SIG-M5 (cell line): ENCODE measurements around the gene PACSIN3.
A peak's percentile ranks its signal among the peaks of the same experiment; 100 is the strongest.
"Not testable (repeated sequence)": the region's sequence is repeated elsewhere in the genome, so short reads cannot be mapped to it uniquely, and the experiment has no call there.

Source experiments
- DNase-seq: peaks from one replicate; lab custom pipeline; 2025; lab: John Stamatoyannopoulos, UW

Gene PACSIN3

DNA sequence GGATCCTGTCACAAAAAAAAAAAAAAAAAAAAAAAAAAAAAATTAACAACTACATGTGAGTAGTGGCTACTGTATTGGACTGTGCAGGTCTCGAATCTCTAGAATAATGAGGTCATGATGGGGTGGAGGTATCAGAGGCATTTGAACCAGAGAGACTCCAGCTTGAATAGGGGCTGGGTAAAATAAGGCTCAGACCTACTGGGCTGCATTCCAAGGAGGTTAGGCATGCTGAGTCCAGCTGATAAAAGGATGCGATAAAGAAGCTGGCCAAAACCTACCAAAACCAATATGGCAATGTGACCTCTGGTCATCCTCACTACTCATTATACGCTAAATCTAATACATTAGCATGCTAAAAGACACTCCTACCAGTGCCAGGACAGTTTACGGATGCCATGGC, 5.9 kb upstream of the PACSIN3 start:
- no peak for DNase-seq

DNA sequence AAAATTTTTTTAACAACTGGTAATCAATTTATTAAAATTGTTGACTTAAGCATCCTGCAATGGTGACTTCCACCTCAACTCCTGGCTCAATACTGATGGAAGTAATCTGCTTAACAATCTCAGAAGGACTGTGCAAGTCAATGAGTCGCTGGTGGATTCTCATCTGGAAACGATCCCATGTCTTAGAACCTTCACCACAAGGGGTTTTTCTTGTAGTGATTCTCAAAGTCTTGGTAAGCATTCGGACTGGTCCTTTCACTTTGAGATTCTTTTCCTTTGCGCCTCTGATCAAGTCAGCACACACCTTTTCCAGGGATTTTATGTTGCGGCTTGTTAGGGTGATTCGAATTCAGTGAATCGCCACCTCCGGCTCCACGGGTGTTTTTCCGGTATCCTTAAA, 4.9 kb upstream of the PACSIN3 start:
- not testable (repeated sequence) for DNase-seq

DNA sequence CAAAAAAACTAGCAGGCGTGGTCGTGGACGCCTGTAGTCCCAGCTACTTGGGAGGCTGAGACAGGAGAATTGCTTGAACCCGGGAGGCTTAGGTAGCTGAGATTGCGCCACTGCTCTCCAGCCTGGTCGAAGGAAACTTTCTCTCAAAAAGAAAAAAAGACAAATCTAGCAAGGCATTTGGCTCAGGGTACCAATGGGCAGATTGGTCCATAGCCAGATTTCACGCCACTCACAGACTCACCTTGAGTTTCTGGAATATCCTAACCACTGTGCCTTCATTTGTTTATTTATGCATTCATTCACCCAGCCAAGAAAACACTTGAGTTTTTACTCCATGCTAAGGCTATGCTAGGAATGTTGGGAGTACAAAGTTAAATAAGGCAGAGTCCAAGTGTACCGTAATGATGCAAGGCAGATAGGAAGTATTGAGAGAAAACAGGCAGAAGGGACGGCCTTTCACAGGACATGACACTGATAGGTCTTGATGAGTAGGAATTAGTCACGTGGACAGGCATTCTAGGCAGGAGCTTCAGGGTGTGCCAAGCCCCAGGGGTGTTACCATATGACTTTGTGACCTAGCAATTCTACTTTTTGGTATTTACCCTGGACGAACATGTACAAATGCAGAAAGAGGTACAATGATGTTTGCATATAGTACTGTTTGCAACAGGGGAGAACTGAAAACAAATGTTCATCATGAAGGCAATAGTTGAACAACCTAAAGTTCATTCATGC, 3.0 kb upstream of the PACSIN3 start:
- DNase-seq = no peak

DNA sequence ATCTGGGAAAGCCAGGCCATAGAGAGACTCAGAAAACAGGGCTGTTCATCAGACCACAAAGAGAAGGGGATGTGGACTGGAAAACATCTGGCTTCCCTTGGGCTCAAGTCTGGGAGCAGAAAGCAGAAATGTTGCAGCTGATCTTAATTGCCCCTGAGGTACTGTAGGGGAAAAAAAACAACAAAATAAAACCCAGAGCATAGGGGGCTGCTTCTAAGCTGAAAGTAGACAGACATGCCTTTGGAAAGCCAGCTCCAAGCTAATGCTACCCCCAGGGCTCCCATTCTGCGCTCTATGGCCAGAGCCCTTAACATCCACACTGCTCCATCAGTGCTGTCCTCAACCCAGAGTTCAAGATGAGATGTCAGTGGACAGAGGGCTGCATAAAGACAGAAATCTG, 2.0 kb upstream of the PACSIN3 start:
- no peak for DNase-seq

DNA sequence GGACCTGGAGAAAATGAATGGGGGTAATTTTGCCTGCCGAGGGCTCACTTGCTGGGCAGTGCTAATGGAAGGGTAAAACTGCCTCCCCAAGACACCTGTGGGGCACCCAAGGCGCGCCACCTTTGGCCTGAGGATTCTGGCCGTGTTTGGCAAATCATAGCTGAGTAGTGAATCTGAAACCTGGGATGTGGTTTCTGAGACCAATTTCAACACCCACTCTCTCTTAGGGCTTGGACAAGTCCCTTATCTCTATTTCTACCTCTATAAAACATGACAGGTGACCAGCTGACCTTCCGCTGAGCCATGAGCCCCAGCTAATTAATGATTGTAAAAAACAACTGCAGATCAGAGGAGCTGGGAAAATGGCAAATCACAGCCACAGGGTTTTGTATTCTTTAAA, 1.5 kb upstream of the PACSIN3 start:
- no peak for DNase-seq

DNA sequence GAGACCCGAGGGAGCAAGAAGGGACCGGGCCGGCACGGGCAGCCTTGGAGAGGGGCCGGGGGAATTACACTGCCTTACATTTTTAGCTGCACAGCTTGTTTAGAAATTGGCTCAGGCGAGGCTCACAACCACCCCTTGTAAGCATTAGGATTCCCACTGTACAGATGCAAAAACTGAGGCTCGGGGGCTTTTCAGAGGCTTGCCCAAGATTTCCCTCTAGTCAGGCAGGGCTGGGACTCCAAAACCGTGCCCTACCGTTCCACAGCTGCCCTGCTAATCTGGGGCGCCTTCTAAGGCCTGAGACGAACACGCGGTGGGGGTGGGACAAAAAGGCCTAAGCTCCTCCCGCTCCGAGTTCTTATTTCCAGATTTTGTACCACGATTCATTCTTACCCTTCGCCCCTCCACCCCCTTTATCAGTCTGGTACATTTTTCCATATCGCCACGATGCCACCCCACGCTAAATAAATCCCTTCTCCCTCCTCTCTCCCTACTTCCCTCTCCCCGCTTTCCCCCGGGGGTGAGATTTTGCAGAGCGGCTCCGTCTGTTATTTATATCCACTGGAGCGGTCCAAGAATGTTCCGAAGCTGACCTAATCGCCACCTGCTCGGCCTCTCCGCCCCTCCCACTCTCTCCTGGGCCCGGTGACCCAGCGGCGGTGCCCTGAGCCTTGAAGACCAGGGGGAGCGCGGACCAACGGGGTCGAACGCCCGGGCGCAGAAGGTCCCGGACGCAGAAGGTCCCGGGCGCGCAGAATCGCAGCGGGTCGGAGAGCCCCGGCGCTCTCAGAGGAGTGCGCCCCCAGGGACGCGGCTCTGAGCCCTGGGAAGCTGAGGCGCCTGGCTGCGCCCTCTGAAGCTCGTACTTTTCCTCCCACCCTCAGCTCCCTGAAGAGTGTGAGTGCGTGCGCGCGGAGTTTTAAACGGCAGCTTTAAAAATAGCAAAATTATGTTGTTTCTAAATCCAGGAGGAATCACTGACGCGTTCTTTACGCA, 764 bp upstream of the PACSIN3 start:
- DNase-seq = no peak

DNA sequence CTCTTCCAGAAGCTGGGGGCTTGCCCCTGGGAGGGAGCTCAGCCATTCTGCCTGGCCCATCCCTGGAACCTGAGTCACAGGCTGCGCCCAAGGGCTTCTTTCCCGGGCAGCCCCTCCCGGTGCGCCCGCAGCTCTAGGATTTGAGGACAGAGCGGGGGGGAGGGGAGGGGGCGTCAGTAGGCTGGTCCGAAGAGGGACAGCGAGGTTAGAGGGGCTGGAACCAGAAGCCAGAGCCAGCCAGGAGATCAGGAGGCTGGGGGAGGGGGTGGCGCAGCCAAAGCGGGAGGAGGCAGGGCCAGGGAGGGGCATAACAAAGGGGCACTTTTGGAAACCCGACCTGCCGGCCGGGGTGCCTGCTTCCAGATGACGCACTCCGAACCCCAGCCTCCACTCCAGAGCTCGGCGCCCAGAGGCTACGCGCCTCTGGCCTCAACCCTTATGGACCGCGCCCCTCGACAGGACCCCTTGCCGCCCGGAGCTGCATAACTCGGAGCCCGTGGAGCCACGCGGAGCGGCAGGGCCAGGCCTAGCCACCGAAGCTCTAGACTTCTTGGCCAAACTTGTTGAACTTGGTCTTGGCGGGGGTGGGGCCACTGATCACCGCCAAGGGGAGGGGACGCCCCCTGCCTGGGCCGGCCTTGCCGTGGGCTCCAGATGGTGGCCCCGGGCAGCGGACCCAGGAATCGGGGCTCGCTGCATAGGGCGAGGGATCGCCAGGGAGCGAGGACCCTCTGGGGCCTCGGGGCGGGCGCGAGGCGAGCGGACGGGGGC, 744 bp downstream of the PACSIN3 start:
- no peak for DNase-seq

DNA sequence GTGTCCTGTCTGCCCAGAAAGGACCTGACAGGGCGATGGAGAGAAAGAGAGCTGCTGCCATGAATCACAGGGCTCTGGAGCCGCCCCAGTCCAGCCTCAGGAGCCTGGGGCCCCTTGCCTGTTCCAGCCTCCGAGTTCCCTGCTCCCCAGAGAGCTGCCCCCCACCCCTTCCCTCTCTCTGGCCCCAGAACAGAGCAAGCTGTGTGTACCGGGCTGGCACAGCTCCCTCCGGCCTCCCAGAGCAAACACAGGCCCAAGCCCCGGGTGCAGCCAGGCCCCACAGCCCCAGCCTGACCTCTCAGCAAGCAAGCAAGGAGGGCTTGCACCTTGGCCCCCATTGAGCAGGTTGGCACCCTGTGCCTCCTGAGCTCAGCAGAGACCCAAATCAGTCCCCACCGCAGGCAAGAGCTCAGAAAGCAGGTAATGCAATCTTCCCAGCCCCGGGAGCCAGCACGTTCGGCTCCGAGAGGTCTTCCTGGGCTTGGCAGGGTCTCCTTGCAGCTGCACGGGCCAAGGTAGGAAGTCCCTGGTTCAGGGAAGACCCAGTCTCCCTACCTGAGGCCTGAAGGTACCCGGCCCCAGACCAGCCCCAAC, 1.4 kb downstream of the PACSIN3 start:
- DNase-seq = no peak

DNA sequence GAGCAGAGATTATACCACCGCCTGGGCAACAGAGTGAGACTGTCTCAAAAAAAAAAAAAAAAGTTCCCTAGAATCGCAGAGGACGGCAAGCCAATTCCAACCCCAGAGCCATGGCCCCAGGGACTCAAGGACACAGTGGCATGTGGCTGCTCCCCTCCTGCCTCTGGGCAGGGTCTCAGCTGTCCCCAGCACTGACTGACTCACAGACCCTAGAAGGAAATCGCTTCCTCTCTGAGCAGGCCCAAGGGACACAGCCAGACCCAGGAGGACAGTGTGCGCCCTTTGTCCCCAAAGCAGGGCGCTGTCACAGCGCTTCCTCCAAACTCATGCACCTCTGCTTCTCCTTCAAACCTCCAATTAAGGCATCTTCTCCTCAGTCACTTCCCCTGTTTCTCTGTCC, 2.3 kb downstream of the PACSIN3 start:
- no peak for DNase-seq

DNA sequence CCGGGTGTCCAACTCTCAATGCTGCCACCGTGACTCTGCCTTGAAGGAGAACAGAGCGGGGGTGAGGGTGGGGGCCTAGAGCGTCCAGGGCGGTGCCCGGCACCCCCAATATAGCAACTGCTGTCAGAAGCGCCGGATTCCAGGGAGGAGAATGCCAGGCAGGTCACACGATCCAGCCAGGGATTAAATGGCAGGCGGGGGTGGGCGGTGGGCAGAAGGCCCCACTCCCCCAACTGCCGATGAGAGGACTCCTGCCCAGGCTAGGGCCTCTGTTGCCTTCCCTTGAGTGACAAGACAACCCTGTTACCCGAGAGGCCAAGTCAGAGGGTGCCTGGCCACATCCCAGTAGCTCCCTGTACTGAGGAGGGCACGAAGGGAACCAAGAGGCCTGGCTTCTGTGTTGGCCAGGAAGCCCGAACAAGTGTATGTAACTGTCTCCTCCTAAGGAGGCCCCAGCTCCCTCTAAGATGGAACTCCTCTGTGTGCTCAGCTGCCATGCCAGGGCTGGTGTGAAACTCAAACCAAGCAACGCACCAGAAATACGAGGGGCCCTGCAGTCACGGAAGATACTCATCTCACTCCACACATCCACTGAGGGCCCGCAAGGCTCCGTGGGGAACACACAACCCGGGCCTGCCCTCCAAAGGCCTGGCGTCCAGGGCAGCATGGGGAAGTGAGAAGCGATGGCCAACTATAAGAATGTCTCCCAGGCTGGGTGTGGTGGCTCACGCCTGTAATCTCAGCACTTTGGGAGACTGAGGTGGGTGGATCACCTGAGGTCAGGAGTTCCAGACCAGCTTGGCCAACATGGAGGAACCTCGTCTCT, 3.0 kb downstream of the PACSIN3 start:
- DNase-seq = no peak

DNA sequence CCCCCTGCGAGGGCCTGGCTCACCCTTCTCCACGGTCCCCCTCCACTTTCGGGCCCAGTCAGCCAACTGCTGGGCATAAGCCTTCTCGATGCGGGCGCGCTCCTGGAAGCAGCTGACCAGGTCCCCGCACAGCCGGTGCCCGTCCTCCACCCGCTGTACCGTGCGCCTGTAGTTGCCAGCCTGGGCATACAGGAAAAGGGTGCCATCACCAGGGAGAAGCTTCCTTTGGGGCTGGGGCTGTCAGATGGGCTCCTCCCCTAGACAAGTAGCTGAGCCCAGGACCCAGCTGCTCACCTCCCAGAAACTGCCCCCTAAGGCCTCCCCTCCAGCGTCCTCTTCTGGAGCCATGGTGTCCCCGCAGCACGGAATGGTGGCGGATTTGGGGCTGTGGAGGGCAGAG, 3.9 kb downstream of the PACSIN3 start:
- DNase-seq = no peak

DNA sequence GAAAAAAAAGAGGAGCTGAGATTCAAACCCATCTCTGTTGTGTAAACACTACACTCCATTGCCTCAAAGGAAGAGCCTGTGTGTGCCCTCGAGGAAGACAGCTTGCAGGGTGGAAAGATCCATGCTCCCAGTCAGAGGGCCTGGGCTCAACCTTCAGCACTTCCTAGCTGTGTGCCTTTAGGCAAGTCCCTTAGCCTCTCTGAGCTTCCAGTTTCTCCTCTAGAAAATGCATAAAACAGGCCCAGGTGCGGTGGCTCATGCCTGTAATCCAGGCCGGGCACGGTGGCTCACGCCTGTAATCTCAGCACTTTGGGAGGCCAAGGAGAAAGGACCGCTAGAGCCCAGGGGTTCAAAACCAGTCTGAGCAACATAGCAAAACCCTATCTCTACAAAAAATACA, 5.0 kb downstream of the PACSIN3 start:
- DNase-seq = no peak

DNA sequence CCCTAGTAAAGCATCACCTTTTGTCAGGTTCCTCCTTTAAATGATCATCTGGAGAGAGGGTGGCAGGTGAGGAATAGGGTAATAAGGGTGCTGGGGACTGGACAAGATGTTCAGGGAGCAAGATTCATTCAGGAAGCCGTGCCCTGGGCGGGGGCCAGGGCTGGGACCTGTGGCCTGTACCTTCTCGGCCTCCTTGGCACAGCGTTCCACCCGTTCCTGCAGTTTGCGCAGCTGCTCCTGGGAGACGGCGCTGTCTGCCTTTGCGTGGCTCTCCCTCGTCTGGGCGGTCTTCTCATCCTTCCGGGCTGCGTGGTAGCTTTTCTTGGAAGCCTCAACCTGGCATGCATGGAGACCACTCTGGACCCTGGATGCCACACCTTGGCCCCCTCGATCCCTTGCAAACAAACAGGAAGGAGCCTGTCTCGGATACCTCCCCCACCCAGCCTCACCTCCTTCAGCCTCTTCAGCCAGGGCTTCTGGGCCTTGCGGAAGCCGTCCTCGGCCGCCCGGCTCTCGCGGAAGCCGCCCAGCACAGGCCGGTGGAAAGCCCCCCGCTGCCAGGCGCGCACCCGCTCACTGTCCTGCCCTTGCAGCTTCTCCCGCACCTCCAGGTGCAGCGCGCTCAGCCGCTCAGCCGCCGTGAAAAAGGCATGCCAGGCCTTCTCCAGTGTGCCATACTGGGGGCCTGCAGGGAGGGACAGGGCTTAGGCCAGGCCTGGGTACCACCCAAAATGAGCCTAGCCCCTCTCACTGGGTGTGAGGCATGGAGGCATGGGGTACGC, 6.0 kb downstream of the PACSIN3 start:
- no peak for DNase-seq

DNA sequence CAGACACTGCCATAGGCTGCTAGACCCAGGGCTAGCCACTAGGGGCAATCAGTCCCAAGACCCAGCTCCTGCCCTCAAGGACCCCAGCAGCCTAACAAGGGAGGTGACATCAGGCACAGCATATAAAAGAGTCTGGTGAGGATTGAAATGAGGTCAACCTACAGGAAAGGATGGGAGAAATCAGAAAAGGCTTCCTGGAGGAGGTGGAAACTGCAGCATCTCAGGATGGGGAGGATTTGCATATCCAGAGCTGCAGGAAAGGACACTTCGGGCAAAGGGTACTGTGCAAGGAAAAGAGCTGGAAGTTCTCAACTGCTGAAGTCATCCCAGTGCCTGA, 6.6 kb downstream of the PACSIN3 start:
- DNase-seq = no peak

DNA sequence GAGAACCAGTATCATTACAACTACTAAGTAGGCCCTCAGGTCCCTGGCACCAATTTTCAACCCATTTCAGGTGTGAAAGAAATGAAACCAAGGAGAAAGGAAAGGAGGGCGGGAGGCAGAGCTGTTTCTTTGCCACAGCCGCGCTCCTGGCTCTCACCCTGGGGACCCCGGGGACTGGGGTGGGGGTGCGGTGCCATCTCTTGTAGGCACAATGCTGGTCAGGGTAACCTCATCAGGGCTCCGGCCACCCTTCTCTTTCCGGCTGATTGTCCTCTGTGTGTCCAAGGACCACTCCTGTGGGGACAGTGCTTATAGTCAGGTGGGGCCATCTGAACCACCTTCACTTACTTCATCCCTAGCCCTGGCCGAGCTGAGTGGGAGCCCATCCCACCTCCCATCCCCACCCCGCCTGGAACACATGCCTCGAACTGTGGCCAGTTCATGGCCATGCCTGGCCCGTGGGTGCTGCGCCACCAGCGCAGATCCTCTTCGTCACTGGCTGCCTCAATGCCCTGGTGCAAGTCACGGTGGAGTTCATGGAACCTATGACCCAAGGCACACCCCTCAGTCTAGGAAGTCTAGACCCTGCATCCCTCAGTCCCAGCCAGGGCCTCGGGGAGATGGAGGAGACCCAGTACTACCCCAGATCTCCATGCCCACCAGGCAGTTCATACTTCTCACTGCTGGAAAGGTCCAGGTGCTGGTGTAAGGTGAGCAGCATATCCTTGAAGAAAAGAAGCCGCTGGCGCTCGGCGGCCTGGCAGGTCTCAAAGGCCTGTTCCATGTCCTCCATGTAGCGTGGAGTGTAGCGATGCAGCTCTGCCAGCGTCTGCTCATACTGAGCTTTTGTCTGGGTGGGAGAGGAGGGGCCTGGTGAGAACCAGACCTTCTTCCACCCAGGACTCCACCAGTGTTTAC, 7.2 kb downstream of the PACSIN3 start:
- no peak for DNase-seq

DNA sequence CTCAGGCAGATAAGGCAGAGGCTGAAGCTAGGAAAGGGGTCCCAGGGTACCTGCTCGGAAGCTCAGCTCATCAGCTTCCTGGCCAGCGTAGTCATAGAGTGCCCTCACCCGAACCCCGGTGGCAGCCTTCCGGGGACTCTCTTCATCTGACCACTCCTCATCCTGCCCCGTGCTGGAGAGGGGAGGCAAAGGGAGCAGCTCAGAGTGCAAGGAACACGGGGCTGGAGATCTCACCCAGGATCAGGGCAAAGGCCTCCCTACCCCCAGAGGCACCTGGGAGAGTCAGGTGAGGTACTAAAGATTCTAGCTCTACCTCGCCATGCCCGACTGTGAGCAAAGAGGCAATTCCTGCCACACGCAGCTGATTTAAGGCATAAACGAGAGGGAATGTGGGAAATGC, 7.9 kb downstream of the PACSIN3 start:
- no peak for DNase-seq

DNA sequence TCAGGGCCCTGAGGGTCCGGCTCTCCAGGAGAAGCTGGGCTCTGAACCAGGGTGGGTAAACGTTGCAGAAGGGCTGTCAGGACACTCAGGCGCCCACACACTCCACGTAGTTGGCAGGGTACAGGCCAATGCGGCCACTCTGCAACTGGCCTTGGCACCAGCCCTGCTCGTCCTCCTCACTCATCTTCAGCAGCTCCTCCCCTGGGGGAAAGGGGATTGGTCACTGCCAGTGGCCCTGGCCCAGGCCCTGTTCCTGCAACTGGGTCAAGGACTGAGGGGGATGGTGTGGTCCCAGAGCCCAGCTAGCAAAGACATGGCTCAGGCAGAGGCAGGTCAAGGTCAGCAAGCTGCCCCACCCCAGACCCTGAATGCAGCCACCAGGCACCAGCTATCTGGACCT, 8.4 kb downstream of the PACSIN3 start:
- DNase-seq = no peak

DNA sequence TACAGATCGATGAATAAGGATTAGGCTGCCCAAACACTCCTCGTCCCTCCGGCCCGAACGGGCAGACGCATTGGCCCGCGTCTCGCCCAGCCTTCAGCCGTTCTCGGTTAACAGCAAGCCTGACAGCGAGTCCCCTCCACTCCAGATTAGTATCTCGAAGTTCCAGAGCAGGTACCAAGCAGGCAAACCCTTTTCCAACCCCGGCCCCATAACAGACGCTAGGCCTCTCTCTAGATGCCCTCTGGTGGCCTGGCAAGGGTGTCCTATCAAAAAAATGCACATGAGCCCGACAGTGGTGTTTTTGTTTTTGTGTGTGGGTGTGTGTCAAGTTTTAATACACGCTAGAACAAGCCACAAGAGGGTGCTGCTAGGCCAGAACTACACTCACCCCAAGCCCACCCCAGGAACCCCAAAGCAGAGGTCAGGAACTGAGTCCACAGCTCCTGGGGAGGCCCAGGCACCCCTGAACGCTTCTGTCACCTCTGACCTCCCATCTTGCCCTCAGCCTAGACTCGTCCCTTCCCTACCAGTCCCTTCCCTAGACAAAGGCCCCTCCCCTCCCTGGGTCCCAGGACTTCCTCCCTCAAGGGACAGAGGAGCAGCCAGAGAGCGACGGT, 8.9 kb downstream of the PACSIN3 start:
- peak; percentile 14 for DNase-seq
